PFSK-1 (cell line): ENCODE data around the gene GYPC.

Experiments used
- POLR2AphosphoS5 ChIP-seq: IDR thresholded peaks from 2 replicates; pipeline ENCODE4 v1.6.1; 2012; ENCODE audit warnings: low read depth, mild to moderate bottlenecking, control low read depth, low read length, moderate library complexity
- SIN3A ChIP-seq: IDR thresholded peaks from 2 replicates; pipeline ENCODE4 v1.6.1; 2012; ENCODE audit warnings: mild to moderate bottlenecking, low read length, moderate library complexity, borderline replicate concordance; ENCODE audit not compliant: insufficient read depth
- TF ChIP-seq, protein P1 (sequence below), 2 experiments: IDR thresholded peaks; 2 replicates each; pipeline versions ENCODE4 v1.6.1 to v1.8.0; 2011 to 2012; ENCODE audit warnings: low read depth in 2 of 2, low read length in 2 of 2, control low read depth in 1 of 2, inconsistent platforms in 1 of 2, mild to moderate bottlenecking in 1 of 2, moderate library complexity in 1 of 2; ENCODE audit not compliant: insufficient read depth in 1 of 2

Gene GYPC

DNA sequence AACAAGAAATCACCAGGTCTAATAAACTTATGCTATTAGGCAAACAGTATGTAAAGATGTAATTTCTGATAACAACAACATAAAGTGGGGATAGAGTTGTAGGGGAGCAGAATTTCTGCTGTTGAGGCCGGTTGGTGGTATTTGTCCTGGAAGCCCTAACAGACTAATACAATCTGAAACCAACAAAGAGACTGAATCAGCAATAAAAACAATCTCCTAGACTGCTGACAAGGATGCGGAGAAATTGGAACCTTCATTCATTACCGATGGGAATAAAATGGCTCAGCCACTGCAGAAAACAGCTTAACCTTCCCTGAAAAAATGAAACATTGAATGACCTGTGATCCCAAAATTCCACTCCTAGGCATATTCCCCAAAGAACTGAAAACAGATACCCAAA, 88.7 kb downstream of the GYPC start:
- TF ChIP-seq, protein P1, sequence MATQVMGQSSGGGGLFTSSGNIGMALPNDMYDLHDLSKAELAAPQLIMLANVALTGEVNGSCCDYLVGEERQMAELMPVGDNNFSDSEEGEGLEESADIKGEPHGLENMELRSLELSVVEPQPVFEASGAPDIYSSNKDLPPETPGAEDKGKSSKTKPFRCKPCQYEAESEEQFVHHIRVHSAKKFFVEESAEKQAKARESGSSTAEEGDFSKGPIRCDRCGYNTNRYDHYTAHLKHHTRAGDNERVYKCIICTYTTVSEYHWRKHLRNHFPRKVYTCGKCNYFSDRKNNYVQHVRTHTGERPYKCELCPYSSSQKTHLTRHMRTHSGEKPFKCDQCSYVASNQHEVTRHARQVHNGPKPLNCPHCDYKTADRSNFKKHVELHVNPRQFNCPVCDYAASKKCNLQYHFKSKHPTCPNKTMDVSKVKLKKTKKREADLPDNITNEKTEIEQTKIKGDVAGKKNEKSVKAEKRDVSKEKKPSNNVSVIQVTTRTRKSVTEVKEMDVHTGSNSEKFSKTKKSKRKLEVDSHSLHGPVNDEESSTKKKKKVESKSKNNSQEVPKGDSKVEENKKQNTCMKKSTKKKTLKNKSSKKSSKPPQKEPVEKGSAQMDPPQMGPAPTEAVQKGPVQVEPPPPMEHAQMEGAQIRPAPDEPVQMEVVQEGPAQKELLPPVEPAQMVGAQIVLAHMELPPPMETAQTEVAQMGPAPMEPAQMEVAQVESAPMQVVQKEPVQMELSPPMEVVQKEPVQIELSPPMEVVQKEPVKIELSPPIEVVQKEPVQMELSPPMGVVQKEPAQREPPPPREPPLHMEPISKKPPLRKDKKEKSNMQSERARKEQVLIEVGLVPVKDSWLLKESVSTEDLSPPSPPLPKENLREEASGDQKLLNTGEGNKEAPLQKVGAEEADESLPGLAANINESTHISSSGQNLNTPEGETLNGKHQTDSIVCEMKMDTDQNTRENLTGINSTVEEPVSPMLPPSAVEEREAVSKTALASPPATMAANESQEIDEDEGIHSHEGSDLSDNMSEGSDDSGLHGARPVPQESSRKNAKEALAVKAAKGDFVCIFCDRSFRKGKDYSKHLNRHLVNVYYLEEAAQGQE (IDR thresholded peaks at IDR 0.05; ENCODE audit: insufficient read depth in 1 of 2, low read depth in 2 of 2, low read length in 2 of 2) = no peak
- no peak for TF ChIP-seq POLR2AphosphoS5
- TF ChIP-seq SIN3A = no peak
